Ishikawa (cell line): Measurements from ENCODE around the gene ACSS1.

Experiments
- CEBPB ChIP-seq: IDR thresholded peaks from 2 replicates; pipeline ENCODE4 v1.6.1; 2012
- CREB1 ChIP-seq: IDR thresholded peaks from 2 replicates; pipeline ENCODE4 v1.6.1; 2012; ENCODE audit warnings: low read depth
- EGR1 ChIP-seq: IDR thresholded peaks from 2 replicates; pipeline ENCODE4 v1.6.1; 2012
- EP300 ChIP-seq: IDR thresholded peaks from 2 replicates; pipeline ENCODE4 v1.6.1; 2012; ENCODE audit warnings: borderline replicate concordance
- FOXM1 ChIP-seq: IDR thresholded peaks from 2 replicates; pipeline ENCODE4 v1.6.1; 2012; ENCODE audit warnings: low read depth, borderline replicate concordance
- MAX ChIP-seq: IDR thresholded peaks from 2 replicates; pipeline ENCODE4 v1.6.1; 2012
- NFIC ChIP-seq: IDR thresholded peaks from 2 replicates; pipeline ENCODE4 v1.6.1; 2012
- RAD21 ChIP-seq: IDR thresholded peaks from 2 replicates; pipeline ENCODE4 v1.6.1; 2012; ENCODE audit warnings: low read depth
- REST ChIP-seq: IDR thresholded peaks from 2 replicates; pipeline ENCODE4 v1.6.1; 2012; ENCODE audit warnings: low read depth, mild to moderate bottlenecking
- TAF1 ChIP-seq: IDR thresholded peaks from 2 replicates; pipeline ENCODE4 v1.6.1; 2012; ENCODE audit warnings: low read depth, mild to moderate bottlenecking
- TCF12 ChIP-seq: IDR thresholded peaks from 2 replicates; pipeline ENCODE4 v1.6.1; 2012; ENCODE audit warnings: low read depth
- TEAD4 ChIP-seq: IDR thresholded peaks from 2 replicates; pipeline ENCODE4 v1.6.1; 2012
- USF1 ChIP-seq: IDR thresholded peaks from 2 replicates; pipeline ENCODE4 v1.6.1; 2012
- YY1 ChIP-seq: IDR thresholded peaks from 2 replicates; pipeline ENCODE4 v1.6.1; 2012; ENCODE audit warnings: low read depth
- ZBTB7A ChIP-seq: IDR thresholded peaks from 2 replicates; pipeline ENCODE4 v1.6.1; 2012; ENCODE audit warnings: low read depth

The ACSS1 gene

GRCh38 chr20:25053255-25054031, 4.5 kb downstream of the ACSS1 start:
- no peak for TF ChIP-seq NFIC
- TF ChIP-seq FOXM1 = no peak
- no peak for TF ChIP-seq TEAD4
- TF ChIP-seq EP300 = no peak
- no peak for TF ChIP-seq RAD21
- no peak for TF ChIP-seq TAF1
- no peak for TF ChIP-seq USF1
- no peak for TF ChIP-seq TCF12

- TF ChIP-seq CREB1 (no peak), FOXM1 (no peak), TCF12 (no peak), RAD21 (no peak), YY1 (no peak), NFIC (no peak), CEBPB (no peak), MAX (no peak), REST (no peak), USF1 (no peak), TEAD4 (no peak), EGR1 (no peak), TAF1 (no peak)
These were observed 5.4 kb downstream of the ACSS1 start for GRCh38 chr20:25052255-25053194.

- TF ChIP-seq YY1 (no peak), MAX (no peak), TCF12 (no peak), NFIC (no peak), RAD21 (no peak), TEAD4 (no peak), USF1 (no peak), ZBTB7A (no peak), FOXM1 (no peak), EGR1 (no peak), REST (no peak), CREB1 (no peak), TAF1 (no peak)
These were observed 6.4 kb downstream of the ACSS1 start for GRCh38 chr20:25051386-25052155.

GRCh38 chr20:25050501-25051350, 7.2 kb downstream of the ACSS1 start:
- TF ChIP-seq MAX (no peak), CEBPB (no peak), TCF12 (no peak), EGR1 (no peak), CREB1 (no peak), TEAD4 (no peak), ZBTB7A (no peak), TAF1 (no peak), EP300 (no peak), YY1 (no peak), NFIC (no peak), FOXM1 (no peak), RAD21 (no peak), USF1 (no peak)
